HEK293T (cell line): Measurements from ENCODE around the gene PADI6.

ENCODE experiments used
- ARNT ChIP-seq: fragments of 450-650 bp; IDR thresholded peaks from 2 replicates; pipeline ENCODE4 v1.6.1; 2017; ENCODE audit warnings: mild to moderate bottlenecking
- BHLHE40 ChIP-seq: fragments of 450-650 bp; IDR thresholded peaks from 2 replicates; pipeline ENCODE4 v1.6.1; 2016; ENCODE audit warnings: mild to moderate bottlenecking, moderate library complexity, borderline replicate concordance
- CTBP1 ChIP-seq: fragments of 450-650 bp; IDR thresholded peaks from 2 replicates; pipeline ENCODE4 v1.6.1; 2016; ENCODE audit warnings: borderline replicate concordance
- ELF4 ChIP-seq: fragments of 450-650 bp; IDR thresholded peaks from 2 replicates; pipeline ENCODE4 v1.6.1; 2017; ENCODE audit warnings: antibody characterized with exemption
- FOXA1 ChIP-seq: fragments of 450-650 bp; IDR thresholded peaks from 2 replicates; pipeline ENCODE4 v1.6.1; 2016; ENCODE audit warnings: mild to moderate bottlenecking
- FOXK2 ChIP-seq: fragments of 450-650 bp; IDR thresholded peaks from 2 replicates; pipeline ENCODE4 v1.6.1; 2016; ENCODE audit warnings: mild to moderate bottlenecking
- FOXM1 ChIP-seq: fragments of 450-650 bp; IDR thresholded peaks from 2 replicates; pipeline ENCODE4 v1.6.1; 2017; ENCODE audit warnings: mild to moderate bottlenecking, borderline replicate concordance
- L3MBTL2 ChIP-seq: fragments of 450-650 bp; conservative IDR thresholded peaks from 2 replicates; pipeline ENCODE4 v1.6.1; 2016; ENCODE audit warnings: mild to moderate bottlenecking
- PKNOX1 ChIP-seq: fragments of 450-650 bp; IDR thresholded peaks from 2 replicates; pipeline ENCODE4 v1.6.1; 2016
- SP1 ChIP-seq: fragments of 450-650 bp; IDR thresholded peaks from 2 replicates; pipeline ENCODE4 v1.6.1; 2017
- SUZ12 ChIP-seq: fragments of 450-650 bp; IDR thresholded peaks from 2 replicates; pipeline ENCODE4 v1.6.1; 2016; ENCODE audit warnings: mild to moderate bottlenecking
- TARDBP ChIP-seq: fragments of 450-650 bp; IDR thresholded peaks from 2 replicates; pipeline ENCODE4 v1.6.1; 2016

- TF ChIP-seq SP1 (no peak), PKNOX1 (no peak), TARDBP (no peak), ARNT (no peak), FOXM1 (no peak), ELF4 (no peak), SUZ12 (no peak), BHLHE40 (no peak), L3MBTL2 (no peak), CTBP1 (no peak), FOXK2 (no peak), FOXA1 (no peak)
Measured at GRCh38 chr1:17442841-17443240, 70.8 kb downstream of the PADI6 start.
